Loucy (cell line): Measurements from ENCODE around the gene TUBA8.

Experiments used
- CTCF ChIP-seq: fragments of 200-600 bp; sonication (generic); conservative IDR thresholded peaks from 2 replicates; pipeline ENCODE4 v1.5.1; 2014; ENCODE audit warnings: mild to moderate bottlenecking, antibody characterized with exemption, low read length
- EZH2phosphoT487 ChIP-seq: fragments of 200-600 bp; IDR thresholded peaks from 2 replicates; pipeline ENCODE4 v1.6.1; 2018; ENCODE audit warnings: antibody characterized with exemption, mild to moderate bottlenecking, moderate library complexity, borderline replicate concordance

GRCh38 chr22:18148293-18148965, 37.8 kb downstream of the TUBA8 start:
- TF ChIP-seq CTCF (no peak), EZH2phosphoT487 (no peak)
